Stimulated activated CD4-positive, alpha-beta T cell treated with anti-CD3 and anti-CD28 coated beads, Interleukin-2, amount 100 ng/mL, for 4 hours (primary cell): ENCODE measurements around the gene CSRP3.

Source experiments
- DNase-seq: peaks from one replicate; pipeline ENCODE4 v3.0.0-alpha.2; 2020; ENCODE audit warnings: low read depth

CSRP3 gene

DNA sequence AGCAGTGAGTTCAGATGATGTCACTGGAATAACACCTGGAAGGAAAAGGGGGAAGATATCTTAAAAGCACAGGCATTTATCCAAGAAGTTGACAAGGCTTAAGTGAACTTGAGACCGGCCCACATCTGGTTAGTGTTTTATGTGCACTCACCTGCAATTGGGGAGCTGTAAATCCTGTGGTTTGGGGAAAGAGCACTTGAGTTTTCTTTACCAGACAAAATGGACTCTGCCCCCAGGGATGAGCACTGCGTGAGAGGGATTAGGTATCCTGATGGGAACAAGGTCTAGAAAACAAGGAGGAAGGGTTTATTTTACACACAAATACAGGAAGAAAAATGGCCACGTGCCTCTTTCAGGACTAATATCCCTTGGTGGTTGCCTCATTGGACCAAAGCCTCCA, 23.8 kb upstream of the CSRP3 start:
- no peak for DNase-seq

- DNase-seq, result no peak
These were observed 23.3 kb upstream of the CSRP3 start for GRCh38 chr11:19225123-19225522.

DNA sequence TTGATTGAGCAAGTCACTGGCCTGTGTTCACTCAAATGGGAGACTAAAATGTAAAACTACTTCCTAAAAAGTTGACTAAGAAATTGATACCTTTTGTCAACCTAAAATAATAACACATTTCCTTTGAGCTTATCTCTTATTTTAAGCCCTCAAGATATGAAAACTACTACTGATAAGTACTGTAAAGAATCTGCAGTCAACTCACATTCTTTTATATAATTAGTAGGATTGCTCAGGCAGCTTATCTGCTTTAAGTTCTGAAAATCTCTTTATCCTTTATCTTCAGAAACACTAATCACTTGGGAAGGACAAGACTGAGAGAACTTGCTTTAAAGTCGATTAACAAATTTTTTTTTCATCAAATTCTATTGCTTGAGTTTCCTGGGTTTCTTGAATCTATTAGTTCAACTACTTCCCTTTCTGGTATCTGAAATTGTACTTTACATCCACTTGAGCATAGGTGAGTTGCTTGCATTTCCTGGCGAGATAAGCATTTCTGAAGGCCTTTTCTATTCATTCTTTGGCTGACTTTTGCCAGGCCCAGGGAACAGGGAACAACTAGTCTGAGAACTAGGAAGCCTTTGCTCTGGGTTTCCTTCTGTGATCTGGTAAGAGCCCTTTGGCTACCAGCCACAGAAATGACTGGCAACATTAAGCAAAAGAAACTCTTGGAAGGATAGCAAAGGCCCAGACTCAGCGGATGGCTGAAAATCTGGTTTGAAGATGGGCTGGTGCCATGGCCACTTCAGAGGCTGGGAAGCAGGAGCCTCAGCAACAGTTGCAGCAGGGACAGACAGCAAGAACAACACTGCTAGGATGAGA, 19.3 kb upstream of the CSRP3 start:
- no peak for DNase-seq

- DNase-seq, result no peak
These were observed 17.1 kb upstream of the CSRP3 start for GRCh38 chr11:19218786-19219460.

DNA sequence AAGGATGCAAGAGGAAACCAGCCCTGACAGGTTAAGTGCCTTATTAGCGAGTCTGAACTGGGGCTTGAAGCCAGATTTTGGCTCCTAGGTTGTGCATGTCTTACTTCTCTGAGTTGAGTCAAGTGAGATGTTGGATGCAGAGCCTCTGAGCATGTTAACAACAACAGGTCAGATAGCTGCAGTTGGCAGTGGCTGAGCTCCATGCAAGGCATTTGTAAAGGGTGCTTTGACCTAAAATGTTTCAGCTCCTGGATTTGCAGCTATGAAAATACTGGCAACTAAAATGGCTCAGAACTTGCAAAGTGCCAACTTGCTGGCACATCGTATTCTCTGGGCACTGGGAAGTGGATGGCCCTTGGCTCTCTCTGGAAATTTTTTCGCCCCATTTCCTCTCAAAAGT, 16.4 kb upstream of the CSRP3 start:
- DNase-seq, result no peak

DNA sequence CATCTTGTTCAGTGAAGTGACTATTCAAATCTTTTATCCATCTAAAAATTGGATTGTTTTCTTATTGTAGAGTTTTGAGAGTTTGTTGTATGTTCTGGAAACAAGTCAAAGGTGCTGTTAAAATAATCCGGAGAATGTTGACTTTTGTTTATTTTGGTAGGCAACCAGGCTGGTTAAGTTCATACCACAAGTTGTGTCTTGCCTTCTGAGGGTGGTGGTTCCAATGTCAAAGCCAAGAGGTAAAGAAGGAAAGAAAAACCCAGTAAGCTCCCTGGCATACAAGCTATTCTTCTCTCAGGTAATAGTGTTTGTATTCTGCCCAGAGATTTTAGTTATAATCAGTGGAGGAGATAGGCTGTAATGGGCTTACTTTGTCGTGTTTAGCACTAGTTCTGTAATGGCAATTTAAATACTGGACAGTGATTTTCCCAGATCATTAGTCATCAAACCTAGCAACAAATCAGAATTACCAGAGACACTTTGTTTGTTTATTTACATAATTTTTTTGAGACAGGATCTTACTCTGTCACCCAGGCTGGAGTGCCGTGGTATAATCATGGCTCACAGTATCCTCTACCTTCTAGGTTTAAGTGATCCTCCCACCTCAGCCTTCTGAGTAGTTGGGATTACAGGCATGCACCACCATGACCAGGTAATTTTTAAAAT, 15.1 kb upstream of the CSRP3 start:
- no peak for DNase-seq

DNA sequence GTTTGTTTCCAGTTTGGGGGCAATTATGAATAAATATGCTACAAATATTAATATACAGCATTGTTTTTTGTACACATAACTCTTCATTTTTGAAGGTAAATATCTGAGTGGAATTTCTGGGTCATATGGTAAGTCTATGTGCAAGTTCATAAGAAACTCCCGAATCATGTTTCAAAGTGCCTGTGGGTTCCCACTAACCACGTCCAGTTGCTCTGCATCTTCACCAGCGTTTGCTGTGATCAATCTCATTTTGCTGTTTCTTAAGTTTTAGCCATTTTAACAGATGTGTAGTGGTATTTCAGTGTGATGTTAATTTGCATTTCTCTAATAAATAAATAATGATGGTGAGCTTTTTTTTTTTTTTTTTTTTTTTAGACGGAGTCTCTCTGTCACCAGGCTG, 14.2 kb upstream of the CSRP3 start:
- no peak for DNase-seq

- DNase-seq, result no peak
These were observed 8.0 kb upstream of the CSRP3 start for GRCh38 chr11:19209617-19210370.

GRCh38 chr11:19208959-19209546, 7.3 kb upstream of the CSRP3 start:
- DNase-seq, result no peak

DNA sequence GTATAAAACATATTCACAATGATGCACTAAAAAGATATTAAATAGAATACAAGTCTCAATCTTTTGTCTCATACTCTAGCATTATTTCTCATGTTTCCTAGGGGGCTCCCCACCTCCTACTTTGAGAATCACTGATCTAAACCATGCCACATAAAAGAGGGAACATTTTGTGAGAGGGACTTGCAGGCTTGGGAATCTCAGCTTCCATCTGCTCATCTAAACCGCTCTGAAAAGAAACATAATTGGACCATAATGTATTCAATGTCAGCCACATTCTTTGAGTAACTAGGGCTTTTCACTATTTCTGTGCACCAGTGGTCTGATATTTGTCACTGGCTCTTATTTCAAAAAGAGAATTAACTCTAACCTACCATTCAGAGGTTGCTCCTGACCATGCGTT, 6.4 kb upstream of the CSRP3 start:
- DNase-seq, result no peak

GRCh38 chr11:19204836-19205235, 3.1 kb upstream of the CSRP3 start:
- DNase-seq, result no peak

DNA sequence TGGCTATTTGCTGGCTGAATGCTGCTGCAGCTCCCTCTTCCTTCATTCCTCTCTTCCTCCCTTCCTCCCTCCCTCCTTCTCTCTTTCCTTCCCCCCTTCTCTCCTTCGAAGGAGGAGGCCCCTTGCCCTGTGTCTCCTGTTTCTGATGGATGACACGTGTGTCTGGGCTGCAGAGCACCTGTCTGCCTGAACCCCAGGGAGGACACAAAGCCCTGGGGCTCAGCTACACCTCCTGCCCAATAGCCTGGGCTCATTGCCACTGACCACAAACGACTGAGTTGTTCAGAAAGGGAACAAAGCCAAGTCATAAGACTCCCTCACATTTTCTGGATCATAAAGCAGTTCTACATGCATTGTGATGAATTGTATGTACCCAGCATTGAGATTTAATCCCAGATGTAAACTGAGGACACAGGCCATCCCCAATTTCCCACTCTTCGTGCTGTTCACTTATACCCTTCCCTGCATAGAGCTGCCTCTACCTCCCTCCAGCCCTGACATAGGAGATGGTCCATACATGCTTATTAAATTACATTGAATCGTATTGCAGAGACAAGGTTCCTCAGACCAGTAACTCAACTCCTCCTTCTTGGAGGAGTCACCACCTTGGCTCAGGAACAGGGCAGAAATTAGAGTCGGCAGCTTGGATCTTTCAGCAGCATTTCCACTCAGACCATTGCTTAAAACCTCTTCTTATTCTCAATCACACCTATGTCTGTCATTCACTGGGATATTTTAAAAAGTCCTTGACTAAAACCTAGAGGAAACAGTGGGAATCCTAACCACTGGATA, 1.2 kb downstream of the CSRP3 start:
- no peak for DNase-seq

DNA sequence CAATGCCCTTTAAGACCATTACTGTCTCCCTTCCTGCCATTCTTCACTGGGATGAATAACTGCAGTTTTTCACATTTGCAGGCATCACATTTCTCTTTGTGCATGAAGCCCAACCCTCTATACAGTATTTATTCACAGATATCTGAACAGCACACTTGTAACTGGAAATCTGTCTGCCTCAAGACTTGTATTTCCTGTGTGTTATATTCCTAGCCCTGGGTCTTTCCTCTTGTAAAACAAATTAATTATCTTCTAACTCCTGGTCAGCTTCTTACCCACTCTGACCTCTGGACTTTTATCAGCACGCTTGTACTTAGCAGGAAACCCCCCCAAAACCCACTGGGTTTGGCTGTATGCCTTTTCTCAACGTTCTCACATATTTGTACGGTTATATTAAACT, 2.0 kb downstream of the CSRP3 start:
- no peak for DNase-seq

GRCh38 chr11:19199048-19199447, 2.7 kb downstream of the CSRP3 start:
- DNase-seq, result no peak

- DNase-seq, result no peak
These were observed 5.4 kb downstream of the CSRP3 start for GRCh38 chr11:19196432-19196831.

DNA sequence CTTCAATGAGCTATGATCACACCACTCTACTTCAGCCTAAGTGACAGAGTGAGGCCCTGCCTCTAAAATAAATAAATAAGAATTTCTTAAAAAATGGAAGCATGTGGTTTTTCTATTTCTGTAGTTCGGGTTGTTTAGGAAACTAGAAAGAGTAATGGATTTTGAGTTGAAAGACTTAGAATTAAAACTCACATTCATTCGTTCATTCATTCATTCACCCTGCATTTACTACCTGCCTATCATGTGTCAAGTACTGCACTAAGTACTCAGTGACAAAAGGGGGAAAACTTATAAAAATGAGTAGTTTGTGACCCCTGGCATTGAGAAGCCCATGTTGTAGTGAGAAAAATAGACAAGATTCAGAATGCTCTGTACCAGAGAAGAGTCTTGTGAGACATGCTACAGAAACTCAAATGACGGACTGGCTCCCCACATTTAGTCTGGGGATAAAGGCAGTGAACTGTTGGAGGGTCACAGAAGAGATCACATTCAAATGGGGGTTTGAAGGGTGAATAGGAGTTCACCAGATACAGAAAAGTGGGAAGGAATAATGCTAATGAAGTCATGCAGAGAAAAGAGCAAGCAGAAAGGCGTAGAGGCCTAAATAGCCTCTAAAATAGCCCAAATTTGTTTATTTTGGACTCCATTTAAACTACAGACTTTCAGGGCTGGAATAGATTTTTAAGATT, 7.0 kb downstream of the CSRP3 start:
- DNase-seq, result no peak

GRCh38 chr11:19193916-19194315, 7.9 kb downstream of the CSRP3 start:
- DNase-seq, result no peak

DNA sequence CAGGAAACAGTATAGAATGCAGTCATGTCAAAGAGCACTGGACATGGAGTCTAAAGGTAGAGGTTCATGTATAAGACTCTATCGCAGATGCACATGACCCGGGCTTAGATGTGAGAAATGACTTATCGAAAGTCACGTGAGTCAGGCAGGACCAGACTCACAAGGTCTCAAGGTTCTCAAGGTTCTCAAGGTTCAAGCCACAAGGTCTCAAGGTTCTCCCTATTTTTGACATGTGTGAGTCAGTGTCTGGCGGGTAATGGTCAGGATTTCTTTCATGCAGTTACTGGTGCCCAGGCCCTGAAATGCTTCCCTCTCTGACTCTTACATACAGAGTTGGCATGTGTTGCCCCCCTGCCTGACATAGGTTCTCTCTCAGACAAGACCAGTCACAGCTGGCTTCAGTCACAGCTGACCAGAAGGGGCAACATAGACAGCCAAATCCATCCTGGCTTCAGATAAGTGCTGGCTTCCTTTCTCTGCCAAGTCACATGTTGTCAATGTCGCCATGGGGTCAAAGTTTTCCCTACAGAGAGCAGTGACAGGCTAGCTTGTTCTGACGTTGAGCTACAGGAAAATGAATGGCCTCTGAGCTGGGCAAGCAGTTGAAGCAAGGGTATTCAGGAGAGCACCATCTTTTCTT, 10.1 kb downstream of the CSRP3 start:
- no peak for DNase-seq

DNA sequence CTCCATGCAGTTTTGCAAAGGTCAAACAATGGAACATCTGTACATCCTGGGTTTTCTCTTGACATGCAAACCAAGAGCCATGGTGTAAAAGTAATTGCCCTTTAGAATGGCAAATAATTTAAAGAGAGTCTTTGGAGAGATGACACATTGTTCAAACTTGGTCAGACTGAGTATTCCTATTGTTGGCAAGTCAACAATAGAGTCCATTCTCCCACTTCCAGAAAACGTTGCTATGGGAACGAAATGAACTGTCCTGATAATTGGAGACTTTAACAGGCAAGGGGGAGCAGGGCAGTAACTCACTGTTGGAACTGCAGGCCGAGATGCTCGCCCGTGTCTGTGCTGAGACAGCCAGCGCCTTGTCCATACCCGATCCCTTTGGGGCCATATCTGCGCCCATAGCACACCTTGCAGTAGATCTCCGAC, 13.9 kb downstream of the CSRP3 start:
- no peak for DNase-seq
